Nephron progenitor cell (in vitro differentiated cells): ENCODE results near the gene TMEM127.

Source experiments
- DNase-seq: peaks from one replicate; pipeline ENCODE4 v3.0.0; 2021
- H3K27ac Mint-ChIP-seq: 2 replicates; pipeline ENCODE4 v1.8.0; 2021; ENCODE audit warnings: mild to moderate bottlenecking, moderate library complexity, mixed read lengths
- H3K27me3 Mint-ChIP-seq: 2 replicates; pipeline ENCODE4 v1.8.0; 2021; ENCODE audit warnings: mild to moderate bottlenecking, low read depth, mixed read lengths; ENCODE audit not compliant: poor library complexity
- H3K36me3 Mint-ChIP-seq: 2 replicates; pipeline ENCODE4 v1.8.0; 2021; ENCODE audit warnings: low read depth, mixed read lengths
- H3K4me1 Mint-ChIP-seq: 2 replicates; pipeline ENCODE4 v1.8.0; 2021; ENCODE audit warnings: mixed read lengths
- H3K4me3 Mint-ChIP-seq: 2 replicates; pipeline ENCODE4 v1.8.0; 2021; ENCODE audit warnings: mild to moderate bottlenecking, moderate library complexity, mixed read lengths
- H3K9me3 Mint-ChIP-seq: 2 replicates; pipeline ENCODE4 v1.8.0; 2021; ENCODE audit warnings: mild to moderate bottlenecking, moderate library complexity, mixed read lengths
- TF ChIP-seq, protein P1 (sequence below): fragments of 200-600 bp; sonication (generic); IDR thresholded peaks from 2 replicates; pipeline ENCODE4 v1.5.0; 2021; ENCODE audit warnings: antibody characterized with exemption

Gene TMEM127

DNA sequence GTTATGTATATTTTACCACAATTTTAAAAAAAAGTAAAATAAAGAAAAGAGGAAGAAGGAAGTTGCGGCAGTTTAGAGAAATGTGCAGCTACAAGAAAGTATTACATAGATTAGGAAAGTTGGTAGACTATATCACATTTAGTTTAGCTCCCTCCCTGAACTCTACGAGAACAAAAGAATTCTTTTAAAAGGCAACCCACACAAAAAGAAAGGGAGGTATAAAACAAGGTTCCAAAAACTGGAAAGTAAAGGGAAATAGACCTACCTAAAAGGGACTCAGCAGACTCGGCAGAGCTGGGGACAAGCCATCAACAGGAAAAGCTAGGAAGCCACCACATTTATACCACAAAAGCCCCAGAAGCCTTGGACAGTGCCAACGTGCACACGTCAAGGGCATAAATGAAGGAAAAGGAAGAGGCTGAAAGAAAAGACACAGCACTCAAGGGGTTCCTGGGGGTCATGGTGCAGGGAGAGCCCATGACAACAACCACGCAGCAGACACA is 9.1 kb downstream of the TMEM127 start:
- Mint-ChIP-seq H3K27me3 (no peaks in the 10 kb centered on the region), H3K9me3 (no peaks in the 10 kb centered on the region), H3K36me3 (peaks cover 34% of the 10 kb centered on the region), H3K4me1 (peaks cover 35% of the 10 kb centered on the region), H3K27ac (peak overlapping the region; percentile 58), H3K4me3 (no peak overlapping the region)
- TF ChIP-seq, protein P1, sequence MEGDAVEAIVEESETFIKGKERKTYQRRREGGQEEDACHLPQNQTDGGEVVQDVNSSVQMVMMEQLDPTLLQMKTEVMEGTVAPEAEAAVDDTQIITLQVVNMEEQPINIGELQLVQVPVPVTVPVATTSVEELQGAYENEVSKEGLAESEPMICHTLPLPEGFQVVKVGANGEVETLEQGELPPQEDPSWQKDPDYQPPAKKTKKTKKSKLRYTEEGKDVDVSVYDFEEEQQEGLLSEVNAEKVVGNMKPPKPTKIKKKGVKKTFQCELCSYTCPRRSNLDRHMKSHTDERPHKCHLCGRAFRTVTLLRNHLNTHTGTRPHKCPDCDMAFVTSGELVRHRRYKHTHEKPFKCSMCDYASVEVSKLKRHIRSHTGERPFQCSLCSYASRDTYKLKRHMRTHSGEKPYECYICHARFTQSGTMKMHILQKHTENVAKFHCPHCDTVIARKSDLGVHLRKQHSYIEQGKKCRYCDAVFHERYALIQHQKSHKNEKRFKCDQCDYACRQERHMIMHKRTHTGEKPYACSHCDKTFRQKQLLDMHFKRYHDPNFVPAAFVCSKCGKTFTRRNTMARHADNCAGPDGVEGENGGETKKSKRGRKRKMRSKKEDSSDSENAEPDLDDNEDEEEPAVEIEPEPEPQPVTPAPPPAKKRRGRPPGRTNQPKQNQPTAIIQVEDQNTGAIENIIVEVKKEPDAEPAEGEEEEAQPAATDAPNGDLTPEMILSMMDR: no peak
- DNase-seq: no peak

GRCh38 chr2:96254571-96254970 is 11.2 kb downstream of the TMEM127 start:
- H3K4me3 Mint-ChIP-seq: no peak overlapping the region
- DNase-seq: no peak
- no peaks in the 10 kb centered on the region for H3K27me3 Mint-ChIP-seq
- H3K27ac Mint-ChIP-seq: no peak overlapping the region
- peaks cover 35% of the 10 kb centered on the region for H3K4me1 Mint-ChIP-seq
- H3K36me3 Mint-ChIP-seq: peaks cover 34% of the 10 kb centered on the region
- H3K9me3 Mint-ChIP-seq: no peaks in the 10 kb centered on the region
- TF ChIP-seq, protein P1: no peak

DNA sequence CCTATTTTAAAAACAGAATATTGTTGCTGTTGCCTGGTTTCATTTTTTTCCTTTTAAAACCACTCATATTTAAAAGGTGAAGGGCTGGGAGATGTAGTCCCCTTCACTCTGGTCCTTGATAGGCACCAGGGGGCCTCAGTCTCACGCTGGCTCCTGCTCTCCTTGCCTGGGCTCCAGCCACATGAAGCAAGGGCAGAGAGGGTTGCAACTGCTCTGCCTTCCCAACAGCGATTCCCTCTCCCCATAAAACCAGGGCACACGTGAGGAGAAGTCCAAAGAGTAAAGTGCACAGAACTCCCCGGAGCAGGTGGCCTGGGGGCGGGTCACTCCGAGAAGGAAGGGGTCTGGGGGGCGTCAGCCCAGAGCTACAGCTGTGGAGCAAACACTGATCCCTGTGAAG is 12.8 kb downstream of the TMEM127 start:
- Mint-ChIP-seq H3K4me3 (no peak overlapping the region), H3K36me3 (peaks cover 34% of the 10 kb centered on the region), H3K27me3 (no peaks in the 10 kb centered on the region), H3K27ac (peak overlapping the region; percentile 73), H3K4me1 (peaks cover 36% of the 10 kb centered on the region), H3K9me3 (no peaks in the 10 kb centered on the region)
- DNase-seq: no peak
- TF ChIP-seq, protein P1: no peak

DNA sequence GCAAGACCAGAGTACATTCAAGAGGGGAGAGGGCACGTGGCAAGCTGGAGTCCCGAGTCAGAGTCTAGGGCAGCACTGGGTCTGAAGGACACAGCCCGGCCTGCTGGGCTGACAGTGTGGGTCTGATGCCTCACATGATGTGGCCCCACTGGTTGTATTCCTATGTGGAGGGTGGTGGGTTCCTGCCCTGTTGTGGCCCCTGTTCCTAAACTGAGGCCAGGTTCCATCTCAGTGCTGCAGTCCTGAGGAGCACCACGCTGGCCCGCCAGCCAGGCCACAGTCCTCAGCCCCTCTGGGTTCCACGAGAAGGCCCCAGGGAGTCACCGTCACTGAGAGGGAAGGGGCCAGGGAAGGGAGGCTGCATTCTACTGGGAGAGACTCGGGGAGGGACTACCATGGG is 13.3 kb downstream of the TMEM127 start:
- TF ChIP-seq, protein P1: no peak
- H3K36me3 Mint-ChIP-seq: peaks cover 34% of the 10 kb centered on the region
- DNase-seq: no peak
- H3K9me3 Mint-ChIP-seq: no peaks in the 10 kb centered on the region
- H3K4me1 Mint-ChIP-seq: peaks cover 39% of the 10 kb centered on the region
- peak overlapping the region; percentile 92 for H3K27ac Mint-ChIP-seq
- no peaks in the 10 kb centered on the region for H3K27me3 Mint-ChIP-seq
- H3K4me3 Mint-ChIP-seq: no peak overlapping the region

GRCh38 chr2:96251721-96252292 is 14.0 kb downstream of the TMEM127 start:
- TF ChIP-seq, protein P1: no peak
- peak; percentile 82 for DNase-seq
- Mint-ChIP-seq H3K4me1 (peaks cover 47% of the 10 kb centered on the region), H3K9me3 (no peaks in the 10 kb centered on the region), H3K27me3 (no peaks in the 10 kb centered on the region), H3K4me3 (peak overlapping the region; percentile 25), H3K36me3 (peaks cover 32% of the 10 kb centered on the region), H3K27ac (peak overlapping the region; percentile 92)

DNA sequence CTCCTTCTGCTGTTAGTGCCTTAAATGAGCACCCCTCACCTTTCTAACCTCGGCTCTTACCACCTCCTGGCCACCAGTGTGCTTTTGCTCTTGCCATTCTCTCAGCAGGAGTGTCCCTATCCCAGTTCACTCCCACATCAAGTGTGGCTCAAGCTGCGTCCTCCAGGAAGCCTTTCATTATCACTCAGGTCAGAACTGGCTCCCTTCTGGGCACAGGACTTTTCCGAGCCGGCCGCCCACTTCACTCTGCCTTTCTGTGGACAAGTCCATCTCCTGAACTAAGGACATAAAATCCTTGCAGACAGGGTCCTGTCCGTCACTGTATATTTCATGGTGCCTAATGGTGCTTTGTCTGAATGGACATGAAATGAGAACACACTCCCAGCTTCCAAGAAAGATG is 15.6 kb downstream of the TMEM127 start:
- Mint-ChIP-seq H3K4me1 (peaks cover 60% of the 10 kb centered on the region), H3K36me3 (peaks cover 29% of the 10 kb centered on the region), H3K4me3 (no peak overlapping the region), H3K27me3 (no peaks in the 10 kb centered on the region), H3K27ac (peak overlapping the region; percentile 87), H3K9me3 (no peaks in the 10 kb centered on the region)
- TF ChIP-seq, protein P1: no peak
- no peak for DNase-seq
